GM19043 (cell line): ENCODE measurements around the gene EPAS1.

Experiments used
- ATAC-seq: cut with Tn5 transposase; IDR thresholded peaks from one replicate; pipeline ENCODE4 v1.9.1; 2021; ENCODE audit warnings: low read depth; ENCODE audit not compliant: unreplicated experiment

EPAS1 gene

GRCh38 chr2:46273225-46273863 is 23.9 kb upstream of the EPAS1 start:
- no peak for ATAC-seq

GRCh38 chr2:46273919-46274318 is 23.3 kb upstream of the EPAS1 start:
- ATAC-seq, result no peak

- ATAC-seq, result no peak
These were observed 22.6 kb upstream of the EPAS1 start for GRCh38 chr2:46274586-46274985.

GRCh38 chr2:46275995-46276394 is 21.2 kb upstream of the EPAS1 start:
- no peak for ATAC-seq

GRCh38 chr2:46276642-46277041 is 20.6 kb upstream of the EPAS1 start:
- ATAC-seq, result no peak

GRCh38 chr2:46277431-46278190 is 19.6 kb upstream of the EPAS1 start:
- no peak for ATAC-seq

- no peak for ATAC-seq
These were observed 18.3 kb upstream of the EPAS1 start for GRCh38 chr2:46278952-46279351.

- ATAC-seq, result no peak
These were observed 15.3 kb upstream of the EPAS1 start for GRCh38 chr2:46281939-46282338.

GRCh38 chr2:46283693-46284092 is 13.5 kb upstream of the EPAS1 start:
- ATAC-seq, result no peak

- ATAC-seq, result no peak
These were observed 12.9 kb upstream of the EPAS1 start for GRCh38 chr2:46284260-46284659.

GRCh38 chr2:46284796-46285195 is 12.4 kb upstream of the EPAS1 start:
- ATAC-seq, result no peak

- ATAC-seq, result no peak
These were observed 10.5 kb upstream of the EPAS1 start for GRCh38 chr2:46286715-46287114.

- no peak for ATAC-seq
These were observed 7.1 kb upstream of the EPAS1 start for GRCh38 chr2:46290078-46290477.

GRCh38 chr2:46293466-46293865 is 3.7 kb upstream of the EPAS1 start:
- no peak for ATAC-seq

- no peak for ATAC-seq
These were observed 2.9 kb upstream of the EPAS1 start for GRCh38 chr2:46294176-46294836.

GRCh38 chr2:46296216-46296839 is 879 bp upstream of the EPAS1 start:
- ATAC-seq, result no peak

- peak; percentile 17 for ATAC-seq
These were observed 502 bp downstream of the EPAS1 start for GRCh38 chr2:46297546-46298271.

GRCh38 chr2:46298272-46298521 is 990 bp downstream of the EPAS1 start:
- no peak for ATAC-seq

- ATAC-seq, result no peak
These were observed 1.5 kb downstream of the EPAS1 start for GRCh38 chr2:46298522-46299353.
